SK-N-SH (cell line): Measurements from ENCODE around the gene PDE10A. TPM values are rescaled to one million over a fixed set of nuclear protein-coding genes. Genes with fewer than 3 reads are reported as not detected.
A peak's percentile ranks its signal among the peaks of the same experiment; 100 is the strongest.

ENCODE experiments used
- CTCF ChIA-PET: fragments of 300-600, 350-600 bp; formaldehyde crosslinking; extraction: SDS; loops from one replicate; lab custom pipeline; 2021; lab: Yijun Ruan, JAX
- POLR2A ChIA-PET: fragments of 350-600 bp; sonication (Branson Sonifier 250); formaldehyde crosslinking; extraction: SDS; loops from one replicate; lab custom pipeline; 2020; ENCODE audit warnings: antibody characterized with exemption, inconsistent platforms; lab: Yijun Ruan, JAX
- DNase-seq: peaks from one replicate; pipeline ENCODE4 v3.0.0; 2012
- H2AFZ ChIP-seq: fragments of 200-600 bp; sonication (generic); 2 replicates; pipeline ENCODE4 v1.8.1; 2016; ENCODE audit warnings: antibody characterized with exemption, mild to moderate bottlenecking, low read depth
- H3F3A ChIP-seq: fragments of 200-600 bp; sonication (generic); replicated peaks from 2 replicates; pipeline ENCODE3; 2016; ENCODE audit warnings: antibody characterized with exemption, mild to moderate bottlenecking; ENCODE audit not compliant: insufficient read depth
- H3K27ac ChIP-seq, 2 experiments: fragments of 200-500 bp in 1 of 2; fragments of 200-600 bp in 1 of 2; sonication (Bioruptor generic) in 1 of 2; sonication (generic), shearing (Covaris generic) in 1 of 2; 2 replicates each; pipeline versions ENCODE4 v1.5.1 to v1.6.1; 2014 to 2016; ENCODE audit warnings: low read depth in 2 of 2, inconsistent platforms in 1 of 2, low read length in 1 of 2, mild to moderate bottlenecking in 1 of 2, mixed read lengths in 1 of 2
- H3K27me3 ChIP-seq: fragments of 200-600 bp; sonication (generic), shearing (Covaris generic); 2 replicates; pipeline ENCODE4 v1.6.1; 2016; ENCODE audit warnings: mixed run types; ENCODE audit not compliant: insufficient read depth
- H3K36me3 ChIP-seq, 2 experiments: fragments of 200-500 bp in 1 of 2; fragments of 200-600 bp in 1 of 2; sonication (Bioruptor generic) in 1 of 2; sonication (generic) in 1 of 2; replicated peaks in 1 of 2; 2 replicates each; pipeline versions ENCODE3 to v1.5.1; 2014 to 2016; ENCODE audit warnings: low read length in 1 of 2, mild to moderate bottlenecking in 1 of 2; ENCODE audit not compliant: insufficient read depth in 2 of 2, control insufficient read depth in 1 of 2
- H3K4me1 ChIP-seq, 2 experiments: fragments of 200-500 bp in 1 of 2; fragments of 200-600 bp in 1 of 2; sonication (Bioruptor generic) in 1 of 2; sonication (generic), shearing (Covaris generic) in 1 of 2; 2 replicates each; pipeline versions ENCODE4 v1.5.1 to v1.6.1; 2014 to 2016; ENCODE audit warnings: low read depth in 1 of 2, low read length in 1 of 2, mixed run types in 1 of 2; ENCODE audit not compliant: insufficient read depth in 2 of 2, control insufficient read depth in 1 of 2
- H3K4me2 ChIP-seq: fragments of 200-600 bp; sonication (generic), shearing (Covaris generic); 2 replicates; pipeline ENCODE4 v1.6.1; 2017; ENCODE audit warnings: mixed run types
- H3K4me3 ChIP-seq, 2 experiments: fragments of 200-500 bp in 1 of 2; fragments of 200-600 bp in 1 of 2; sonication (Bioruptor generic) in 1 of 2; sonication (generic), shearing (Covaris generic) in 1 of 2; 2 replicates each; pipeline versions ENCODE4 v1.5.1 to v1.8.1; 2014 to 2016; ENCODE audit warnings: low read depth in 2 of 2, inconsistent platforms in 1 of 2, low read length in 1 of 2, mild to moderate bottlenecking in 1 of 2, mixed read lengths in 1 of 2, moderate library complexity in 1 of 2
- H3K79me2 ChIP-seq: fragments of 200-600 bp; sonication (generic); 2 replicates; pipeline ENCODE4 v1.8.1; 2017; ENCODE audit warnings: mild to moderate bottlenecking; ENCODE audit not compliant: insufficient read depth
- H3K9ac ChIP-seq: fragments of 200-600 bp; sonication (generic); 2 replicates; pipeline ENCODE4 v1.6.1; 2017; ENCODE audit warnings: mixed run types
- H3K9me2 ChIP-seq: fragments of 200-600 bp; sonication (generic); 2 replicates; pipeline ENCODE4 v1.6.1; 2017; ENCODE audit warnings: mixed run types
- H3K9me3 ChIP-seq: fragments of 200-600 bp; sonication (generic); 2 replicates; pipeline ENCODE4 v1.6.1; 2017; ENCODE audit warnings: mixed run types, mild to moderate bottlenecking, moderate library complexity
- H4K20me1 ChIP-seq: fragments of 200-600 bp; sonication (generic); 2 replicates; pipeline ENCODE4 v1.6.1; 2017; ENCODE audit warnings: mild to moderate bottlenecking, mixed run types; ENCODE audit not compliant: insufficient read depth
- CHD2 ChIP-seq: fragments of 150-350 bp; IDR thresholded peaks from 2 replicates; pipeline ENCODE4 v1.6.1; 2018; ENCODE audit warnings: low read length; ENCODE audit not compliant: partially characterized antibody
- ELF1 ChIP-seq: IDR thresholded peaks from 2 replicates; pipeline ENCODE4 v1.4.0; 2012
- EZH2phosphoT487 ChIP-seq: fragments of 200-600 bp; sonication (generic); IDR thresholded peaks from 2 replicates; pipeline ENCODE4 v1.6.1; 2017; ENCODE audit warnings: low read depth, mixed run types, mild to moderate bottlenecking, antibody characterized with exemption, moderate library complexity, borderline replicate concordance
- FOSL2 ChIP-seq: IDR thresholded peaks from 2 replicates; pipeline ENCODE4 v1.4.0; 2012; ENCODE audit warnings: low read depth, mild to moderate bottlenecking, moderate library complexity, borderline replicate concordance
- RAD21 ChIP-seq: IDR thresholded peaks from 2 replicates; pipeline ENCODE4 v1.6.1; 2012; ENCODE audit warnings: mild to moderate bottlenecking, low read length
- RCOR1 ChIP-seq: fragments of 150-350 bp; IDR thresholded peaks from 2 replicates; pipeline ENCODE4 v1.6.1; 2017; ENCODE audit warnings: antibody characterized with exemption, low read length
- RFX5 ChIP-seq: IDR thresholded peaks from 2 replicates; pipeline ENCODE4 v1.6.1; 2012; ENCODE audit warnings: mild to moderate bottlenecking, improper control_type of control experiment, low read length
- RXRA ChIP-seq: IDR thresholded peaks from 2 replicates; pipeline ENCODE4 v1.4.0; 2012; ENCODE audit warnings: low read depth, mild to moderate bottlenecking, borderline replicate concordance
- WGBS: methylation state at CpG from one replicate; pipeline ENCODE4 v1.1.6; 2017; ENCODE audit warnings: low lambda C conversion rate; 5-methylcytosine and 5-hydroxymethylcytosine counted together
- polyA plus RNA-seq, 3 experiments: library from polyadenylated mRNA; depleted of rRNA; stranded (reverse); fragments of >200 nt; gene quantifications; 2 replicates each; pipeline ENCODE4 v1.2.3, GENCODE V29; 2012
- TF ChIP-seq, protein P1 (sequence below): IDR thresholded peaks from 2 replicates; pipeline ENCODE4 v1.4.0; 2012; ENCODE audit warnings: low read depth
- TF ChIP-seq, protein P2 (sequence below): fragments of 200-600 bp; sonication (generic); IDR thresholded peaks from 2 replicates; pipeline ENCODE4 v1.6.1; 2017; ENCODE audit warnings: antibody characterized with exemption, mild to moderate bottlenecking, moderate library complexity
- TF ChIP-seq, protein P3 (sequence below): IDR thresholded peaks from 2 replicates; pipeline ENCODE4 v1.6.1; 2012; ENCODE audit warnings: mild to moderate bottlenecking, low read depth, low read length, moderate library complexity

Gene PDE10A
- polyA plus RNA-seq, 1 of the 3 experiments (the other 2 are of a cell fraction): 0.43 TPM

DNA sequence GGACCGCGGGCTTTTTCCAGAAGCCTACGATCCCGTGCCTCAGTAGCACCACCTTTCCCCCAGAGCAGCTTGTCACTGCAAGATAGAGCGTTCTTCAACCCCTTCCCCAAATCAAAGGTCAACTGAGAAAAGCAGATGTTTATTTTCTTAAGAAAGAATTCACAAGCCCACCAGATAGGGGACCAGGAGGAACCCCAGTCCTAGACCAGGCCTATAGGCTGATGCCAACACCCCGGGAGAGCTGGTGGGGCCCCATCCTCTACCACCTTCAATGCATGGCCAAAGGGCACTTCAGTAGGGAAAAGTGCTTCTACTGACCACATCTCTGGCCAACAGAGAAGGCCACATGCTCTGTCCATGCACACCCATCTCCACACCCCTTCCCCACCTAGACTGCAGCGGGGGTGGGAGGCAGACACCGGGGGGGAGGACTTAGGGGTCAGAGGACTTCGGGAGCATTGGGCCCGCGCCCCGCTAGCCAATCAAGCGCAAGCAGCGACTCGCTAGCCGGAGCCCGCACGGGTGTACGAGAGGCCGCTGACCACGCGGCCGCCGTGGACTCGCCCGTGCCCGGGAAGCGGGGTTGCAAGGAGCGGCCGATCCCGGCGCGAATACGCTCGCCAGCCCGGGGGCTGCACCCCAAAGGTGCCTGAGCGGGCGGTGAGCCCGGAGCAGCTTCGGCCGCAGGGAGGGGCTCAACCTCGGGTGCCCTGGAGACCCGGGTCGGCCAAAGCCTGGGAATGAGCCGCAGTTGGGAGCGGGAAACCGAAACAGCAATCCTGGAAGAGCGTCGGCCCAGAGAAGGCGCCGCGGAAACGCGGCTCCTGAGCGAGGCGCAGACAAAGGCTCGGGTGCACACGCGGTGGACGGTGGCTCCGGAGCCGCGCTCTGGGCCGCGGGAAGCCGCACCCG, 2.8 kb downstream of the PDE10A start:
- CTCF ChIA-PET: interaction anchor here (1.1 to 2.0 kb wide), 3 partner anchors 9 to 220 kb away, joined by 4 to 8 read pairs (median 4); no protein-coding TSS in a partner anchor
- Histone ChIP-seq H3K4me1 (peaks cover 0 to 2% of the 10 kb centered on the region in 2 experiments; a peak in 1 of 4 replicates), H3K9ac (peak overlapping the region; percentile 28; the same call in 1 of the 2 replicates), H3F3A (no peaks in the 10 kb centered on the region), H3K27me3 (peaks cover 44% of the 10 kb centered on the region), H4K20me1 (no peaks in the 10 kb centered on the region), H3K79me2 (no peaks in the 10 kb centered on the region), H3K9me2 (no peaks in the 10 kb centered on the region), H3K36me3 (no peaks in the 10 kb centered on the region), H3K4me3 (peak overlapping the region; percentile 38 to 50), H3K9me3 (no peaks in the 10 kb centered on the region), H3K4me2 (peak overlapping the region; percentile 76), H2AFZ (no peak overlapping the region), H3K27ac (no peak overlapping the region)
- TF ChIP-seq CHD2 (no peak), ELF1 (no peak), EZH2phosphoT487 (no peak), FOSL2 (no peak), RXRA (no peak), RCOR1 (no peak), RAD21 (no peak), RFX5 (no peak)
- TF ChIP-seq, protein P1, sequence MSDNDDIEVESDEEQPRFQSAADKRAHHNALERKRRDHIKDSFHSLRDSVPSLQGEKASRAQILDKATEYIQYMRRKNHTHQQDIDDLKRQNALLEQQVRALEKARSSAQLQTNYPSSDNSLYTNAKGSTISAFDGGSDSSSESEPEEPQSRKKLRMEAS: no peak
- TF ChIP-seq, protein P2, sequence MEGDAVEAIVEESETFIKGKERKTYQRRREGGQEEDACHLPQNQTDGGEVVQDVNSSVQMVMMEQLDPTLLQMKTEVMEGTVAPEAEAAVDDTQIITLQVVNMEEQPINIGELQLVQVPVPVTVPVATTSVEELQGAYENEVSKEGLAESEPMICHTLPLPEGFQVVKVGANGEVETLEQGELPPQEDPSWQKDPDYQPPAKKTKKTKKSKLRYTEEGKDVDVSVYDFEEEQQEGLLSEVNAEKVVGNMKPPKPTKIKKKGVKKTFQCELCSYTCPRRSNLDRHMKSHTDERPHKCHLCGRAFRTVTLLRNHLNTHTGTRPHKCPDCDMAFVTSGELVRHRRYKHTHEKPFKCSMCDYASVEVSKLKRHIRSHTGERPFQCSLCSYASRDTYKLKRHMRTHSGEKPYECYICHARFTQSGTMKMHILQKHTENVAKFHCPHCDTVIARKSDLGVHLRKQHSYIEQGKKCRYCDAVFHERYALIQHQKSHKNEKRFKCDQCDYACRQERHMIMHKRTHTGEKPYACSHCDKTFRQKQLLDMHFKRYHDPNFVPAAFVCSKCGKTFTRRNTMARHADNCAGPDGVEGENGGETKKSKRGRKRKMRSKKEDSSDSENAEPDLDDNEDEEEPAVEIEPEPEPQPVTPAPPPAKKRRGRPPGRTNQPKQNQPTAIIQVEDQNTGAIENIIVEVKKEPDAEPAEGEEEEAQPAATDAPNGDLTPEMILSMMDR: no peak
- TF ChIP-seq, protein P3, sequence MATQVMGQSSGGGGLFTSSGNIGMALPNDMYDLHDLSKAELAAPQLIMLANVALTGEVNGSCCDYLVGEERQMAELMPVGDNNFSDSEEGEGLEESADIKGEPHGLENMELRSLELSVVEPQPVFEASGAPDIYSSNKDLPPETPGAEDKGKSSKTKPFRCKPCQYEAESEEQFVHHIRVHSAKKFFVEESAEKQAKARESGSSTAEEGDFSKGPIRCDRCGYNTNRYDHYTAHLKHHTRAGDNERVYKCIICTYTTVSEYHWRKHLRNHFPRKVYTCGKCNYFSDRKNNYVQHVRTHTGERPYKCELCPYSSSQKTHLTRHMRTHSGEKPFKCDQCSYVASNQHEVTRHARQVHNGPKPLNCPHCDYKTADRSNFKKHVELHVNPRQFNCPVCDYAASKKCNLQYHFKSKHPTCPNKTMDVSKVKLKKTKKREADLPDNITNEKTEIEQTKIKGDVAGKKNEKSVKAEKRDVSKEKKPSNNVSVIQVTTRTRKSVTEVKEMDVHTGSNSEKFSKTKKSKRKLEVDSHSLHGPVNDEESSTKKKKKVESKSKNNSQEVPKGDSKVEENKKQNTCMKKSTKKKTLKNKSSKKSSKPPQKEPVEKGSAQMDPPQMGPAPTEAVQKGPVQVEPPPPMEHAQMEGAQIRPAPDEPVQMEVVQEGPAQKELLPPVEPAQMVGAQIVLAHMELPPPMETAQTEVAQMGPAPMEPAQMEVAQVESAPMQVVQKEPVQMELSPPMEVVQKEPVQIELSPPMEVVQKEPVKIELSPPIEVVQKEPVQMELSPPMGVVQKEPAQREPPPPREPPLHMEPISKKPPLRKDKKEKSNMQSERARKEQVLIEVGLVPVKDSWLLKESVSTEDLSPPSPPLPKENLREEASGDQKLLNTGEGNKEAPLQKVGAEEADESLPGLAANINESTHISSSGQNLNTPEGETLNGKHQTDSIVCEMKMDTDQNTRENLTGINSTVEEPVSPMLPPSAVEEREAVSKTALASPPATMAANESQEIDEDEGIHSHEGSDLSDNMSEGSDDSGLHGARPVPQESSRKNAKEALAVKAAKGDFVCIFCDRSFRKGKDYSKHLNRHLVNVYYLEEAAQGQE: no peak
- peak; percentile 63 for DNase-seq
- POLR2A ChIA-PET: no interaction called here
- 35% methylated on average over 15 of the region's 67 CpGs for WGBS
